ENCODE measurements around the gene TEX14.
"Not testable (repeated sequence)": the region's sequence is repeated elsewhere in the genome, so short reads cannot be mapped to it uniquely, and the experiment has no call there.

The TEX14 gene

DNA sequence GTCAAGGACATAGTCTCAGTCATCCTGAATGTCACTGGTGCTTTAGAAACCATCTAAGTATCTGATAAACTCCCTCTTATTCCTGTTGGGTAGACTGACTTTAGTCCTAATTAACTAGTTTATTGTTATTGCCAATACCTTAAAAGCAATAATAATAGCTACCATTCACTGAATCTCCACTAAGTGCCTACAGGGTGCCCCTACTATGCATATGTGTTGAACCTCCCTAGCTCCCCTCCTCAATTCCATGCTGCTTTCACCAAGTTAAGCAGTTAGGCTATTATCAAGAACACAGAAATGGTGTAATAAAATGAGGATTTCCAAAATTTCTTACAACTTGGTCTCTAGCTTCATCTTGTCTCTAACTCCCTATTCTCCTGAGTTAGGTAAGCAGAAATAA lies 89.9 kb downstream of the TEX14 start:
- DNase-seq (ENCODE audit: low read depth): no peak

DNA sequence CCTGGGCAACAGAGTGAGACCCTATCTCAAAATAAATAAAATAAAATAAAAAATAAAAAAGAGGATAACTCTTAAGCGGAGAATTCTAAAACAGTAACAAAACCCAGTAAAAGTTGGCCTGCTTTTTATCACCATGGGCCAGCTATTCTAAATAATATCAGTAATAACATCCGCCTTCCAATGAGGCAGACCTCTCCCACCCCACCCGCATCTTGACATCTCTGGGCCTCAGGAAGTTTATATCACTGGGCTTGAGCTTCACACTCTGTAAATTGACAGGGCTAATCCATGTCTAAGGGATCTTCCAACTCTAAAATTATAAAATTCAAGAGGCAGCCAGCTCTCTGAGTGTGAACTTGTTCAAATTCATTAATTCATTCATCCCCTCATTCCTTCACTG lies 94.5 kb downstream of the TEX14 start:
- DNase-seq (ENCODE audit: low read depth): no peak

DNA sequence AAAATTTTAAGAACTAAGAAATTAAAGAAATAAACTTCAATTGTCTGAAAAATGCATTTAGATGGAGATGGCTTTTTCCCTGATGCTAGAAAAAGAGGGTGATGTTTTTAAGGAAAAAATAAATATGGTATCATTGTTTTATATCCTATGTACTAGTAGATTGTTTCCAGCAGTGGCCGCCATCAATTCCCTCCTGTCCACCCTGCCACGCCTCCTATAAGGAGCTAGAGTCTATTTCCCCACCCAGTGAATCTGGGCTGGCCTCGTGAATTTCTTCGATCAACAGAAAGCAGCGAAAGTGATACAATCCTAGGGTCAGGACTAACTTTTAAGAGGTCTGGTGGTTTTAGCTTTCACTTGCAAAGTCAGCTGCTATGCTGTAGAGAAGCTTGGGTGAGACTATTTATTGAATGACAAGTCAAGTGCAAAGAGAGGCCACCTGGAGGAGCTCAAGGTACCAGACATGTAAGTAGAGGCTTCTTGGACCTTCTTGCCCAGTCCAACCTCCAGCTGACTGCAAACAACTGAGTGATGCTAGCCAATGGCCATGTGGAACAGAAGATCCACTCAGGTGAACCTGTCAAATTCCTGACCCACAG lies 96.6 kb downstream of the TEX14 start:
- no peak for DNase-seq (ENCODE audit: low read depth)

DNA sequence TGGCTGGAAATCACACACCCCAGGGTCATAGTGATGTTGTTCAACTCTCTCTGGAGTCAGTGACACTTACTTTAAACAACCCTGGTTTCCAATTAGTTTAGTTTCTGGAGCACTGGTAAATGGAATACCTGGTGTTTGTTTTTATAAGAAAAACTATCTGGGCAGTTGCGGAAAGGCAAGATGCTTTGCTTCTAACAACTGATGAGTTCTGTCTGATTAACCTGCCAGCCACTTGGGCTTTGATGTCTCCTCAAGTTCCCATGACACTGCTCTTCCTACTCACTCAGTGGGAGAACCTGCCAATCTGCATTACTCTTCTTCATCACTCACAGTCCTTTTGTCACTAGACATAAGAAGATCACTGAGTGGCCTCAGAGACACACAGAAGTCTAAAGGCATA lies 98.7 kb downstream of the TEX14 start:
- no peak for DNase-seq (ENCODE audit: low read depth)

DNA sequence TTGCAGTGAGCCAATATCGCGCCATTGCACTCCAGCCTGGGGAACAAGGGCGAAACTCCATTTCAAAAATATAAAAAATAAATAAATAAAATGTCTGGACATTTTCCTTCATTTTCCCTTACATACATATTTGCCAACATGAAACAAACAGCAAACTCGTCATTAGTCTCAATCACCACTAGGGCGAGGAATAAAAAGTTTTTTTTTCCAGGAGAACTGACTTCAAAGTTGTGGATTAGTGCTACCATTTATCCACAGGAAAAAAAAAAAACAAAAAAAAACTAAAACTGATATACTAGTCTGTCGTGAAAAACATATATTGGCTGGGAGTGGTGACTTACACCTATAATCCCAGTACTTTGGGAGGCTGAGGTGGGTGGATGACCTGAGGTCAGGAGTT lies 100.4 kb downstream of the TEX14 start:
- DNase-seq (ENCODE audit: low read depth): no peak

DNA sequence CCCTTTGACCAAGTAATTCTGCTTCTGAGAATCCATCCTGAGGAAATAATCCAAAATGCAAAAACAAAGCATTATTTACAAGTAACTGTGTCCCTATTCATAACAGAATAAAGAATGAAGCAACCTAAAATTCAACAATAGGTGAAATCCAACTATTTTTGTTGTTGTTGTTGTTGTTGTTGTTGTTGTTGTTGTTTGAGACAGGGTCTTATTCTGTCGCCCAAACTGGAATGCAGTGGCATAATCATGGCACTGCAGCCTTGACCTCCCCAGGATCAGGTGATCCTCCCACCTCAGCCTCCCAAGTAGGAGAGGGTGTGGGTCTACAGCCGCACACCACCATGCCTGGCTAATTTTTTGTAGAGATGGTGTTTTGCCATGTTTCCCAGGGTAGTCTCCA lies 101.5 kb downstream of the TEX14 start:
- no peak for DNase-seq (ENCODE audit: low read depth)

DNA sequence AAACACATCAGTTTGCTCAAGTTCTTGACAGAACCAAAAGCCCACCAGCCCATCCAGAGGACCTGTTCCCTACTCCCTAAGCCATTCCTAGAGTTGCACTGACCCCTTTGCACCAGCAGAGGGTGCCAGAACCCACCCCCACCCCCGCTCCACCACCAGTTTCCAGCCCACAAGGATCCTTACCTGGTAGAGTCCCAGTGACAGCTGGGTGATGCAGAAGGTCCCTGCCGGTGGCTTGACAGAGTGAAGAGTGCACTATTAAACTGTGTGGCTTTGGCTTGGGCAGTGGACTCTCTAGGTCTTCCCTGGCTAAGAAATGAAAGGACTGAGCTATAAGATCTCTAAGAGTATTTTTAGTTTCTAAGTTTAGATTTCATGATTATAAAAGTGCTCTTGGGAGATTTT lies 104.1 kb downstream of the TEX14 start:
- DNase-seq (ENCODE audit: low read depth): peak; percentile 30

DNA sequence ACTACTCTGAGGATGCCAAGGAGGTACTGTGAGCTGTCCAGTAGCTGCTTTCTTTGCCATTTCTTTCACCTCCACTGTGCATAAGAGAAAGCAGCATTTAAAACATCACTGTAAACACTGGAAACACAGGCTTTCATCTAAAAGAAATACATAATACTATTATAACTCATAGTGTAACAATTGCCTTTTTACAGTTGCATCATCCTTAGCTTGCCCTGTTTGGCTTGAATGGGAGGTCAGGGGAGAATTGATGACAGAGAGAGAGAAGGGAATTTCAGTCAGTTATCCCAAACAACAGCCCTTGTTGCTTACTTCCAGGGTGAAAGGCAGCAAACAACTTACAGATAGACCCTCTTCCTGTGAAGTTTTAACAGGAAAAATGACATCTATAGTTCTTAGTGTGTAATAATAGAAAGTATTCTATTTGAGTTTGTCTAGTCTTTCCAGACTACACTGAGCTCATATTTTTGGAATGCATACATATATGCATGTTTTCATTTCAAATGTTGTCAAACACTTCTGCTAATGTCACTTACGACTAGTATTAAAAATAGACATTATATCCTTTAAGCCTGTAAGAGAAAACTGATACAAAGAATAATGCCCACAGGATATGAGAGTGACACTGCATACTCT lies 105.7 kb downstream of the TEX14 start:
- no peak for DNase-seq (ENCODE audit: low read depth)

DNA sequence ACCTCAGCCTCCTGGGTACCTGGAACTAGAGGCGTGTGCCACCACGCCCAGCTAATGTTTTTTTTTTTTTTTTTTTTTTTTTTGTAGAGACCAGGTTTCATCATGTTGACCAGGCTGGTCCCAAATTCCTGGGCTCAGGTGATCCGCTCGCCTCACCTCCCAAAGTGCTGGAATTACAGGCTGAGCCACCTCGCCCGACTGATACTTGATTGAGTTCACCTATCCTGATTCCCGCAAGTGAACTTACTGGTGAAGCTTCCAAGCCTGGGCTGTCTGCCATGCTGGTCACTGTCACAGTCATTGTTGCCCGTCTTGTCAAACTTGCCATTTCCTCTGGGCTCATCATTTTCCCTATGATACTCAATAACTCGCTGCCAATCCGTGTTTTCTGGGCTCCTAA lies 106.3 kb downstream of the TEX14 start:
- no peak for DNase-seq (ENCODE audit: low read depth)

DNA sequence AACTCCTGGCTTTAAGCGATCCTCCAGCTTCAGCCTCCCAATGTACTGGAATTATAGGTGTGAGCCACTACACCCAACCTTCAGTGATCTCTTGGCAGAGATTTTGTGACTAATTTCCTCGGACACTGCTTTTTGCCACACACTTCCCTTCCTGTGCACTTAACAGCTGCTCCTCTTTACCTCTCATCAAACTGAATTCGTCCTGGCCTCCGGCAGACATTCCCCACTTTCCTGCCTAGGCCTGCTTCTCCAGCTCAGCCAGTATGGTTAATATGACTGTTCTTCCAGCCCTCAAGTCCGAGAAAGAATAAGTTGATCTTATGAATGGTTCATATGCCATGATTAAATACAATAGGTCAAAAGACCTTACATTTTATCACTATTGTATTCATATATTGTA lies 108.4 kb downstream of the TEX14 start:
- no peak for DNase-seq (ENCODE audit: low read depth)

DNA sequence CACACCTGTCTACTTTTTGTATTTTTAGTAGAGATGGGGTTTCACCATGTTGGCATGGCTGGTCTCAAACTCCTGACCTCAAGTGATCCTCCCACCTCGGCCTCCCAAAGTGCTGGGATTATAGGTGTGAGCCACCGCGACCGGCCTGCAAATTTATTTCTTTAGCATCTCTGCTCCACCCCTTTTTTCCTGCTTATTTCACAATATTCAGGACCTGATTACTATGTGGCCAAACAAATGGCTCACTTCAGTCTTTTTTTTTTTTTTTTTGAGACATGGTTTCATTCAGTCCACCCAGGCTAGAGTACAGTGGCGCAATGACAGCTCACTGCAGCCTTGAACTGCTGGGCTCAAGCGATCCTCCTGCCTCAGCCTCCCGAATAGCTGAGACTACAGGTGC lies 109.1 kb downstream of the TEX14 start:
- DNase-seq (ENCODE audit: low read depth): not testable (repeated sequence)

DNA sequence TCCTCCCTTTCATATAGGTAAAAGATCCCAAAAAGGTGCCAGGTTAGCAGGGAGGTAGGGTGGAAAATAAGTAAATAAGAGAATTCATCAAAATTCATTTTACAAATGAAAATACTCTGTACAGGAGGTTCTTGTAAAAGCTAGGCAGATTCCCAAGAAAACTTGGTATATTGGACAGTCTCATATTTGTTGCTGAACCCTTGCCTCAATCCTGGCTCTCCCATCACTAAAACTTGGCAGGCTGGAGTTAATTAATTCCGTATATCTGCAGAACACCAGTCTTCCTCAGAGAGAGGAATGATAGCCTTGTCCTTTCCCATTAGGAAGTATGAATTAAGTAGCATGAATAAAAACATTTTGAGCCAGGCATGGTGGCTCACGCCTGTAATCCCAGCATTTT lies 111.2 kb downstream of the TEX14 start:
- DNase-seq (ENCODE audit: low read depth): no peak

DNA sequence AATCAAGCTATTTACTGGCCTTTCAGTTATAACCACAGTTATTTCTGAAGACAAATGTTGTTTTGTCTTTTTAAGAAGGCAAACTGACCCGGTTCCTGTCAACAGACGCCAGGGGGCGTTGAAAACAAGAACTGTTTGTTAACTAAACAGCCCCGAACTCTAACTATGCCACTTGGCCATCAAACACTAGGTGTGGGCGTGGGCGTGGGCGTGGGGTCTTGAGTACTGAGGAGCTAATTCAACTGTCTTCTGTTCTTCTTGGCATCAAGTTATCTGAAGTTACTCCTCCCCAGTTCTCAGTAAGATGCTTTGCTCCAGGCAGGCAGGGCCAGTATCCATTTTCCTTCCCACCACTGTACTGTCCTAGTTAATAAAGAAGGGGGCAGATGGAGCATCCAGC lies 114.1 kb downstream of the TEX14 start:
- peak; percentile 31 for DNase-seq (ENCODE audit: low read depth)

DNA sequence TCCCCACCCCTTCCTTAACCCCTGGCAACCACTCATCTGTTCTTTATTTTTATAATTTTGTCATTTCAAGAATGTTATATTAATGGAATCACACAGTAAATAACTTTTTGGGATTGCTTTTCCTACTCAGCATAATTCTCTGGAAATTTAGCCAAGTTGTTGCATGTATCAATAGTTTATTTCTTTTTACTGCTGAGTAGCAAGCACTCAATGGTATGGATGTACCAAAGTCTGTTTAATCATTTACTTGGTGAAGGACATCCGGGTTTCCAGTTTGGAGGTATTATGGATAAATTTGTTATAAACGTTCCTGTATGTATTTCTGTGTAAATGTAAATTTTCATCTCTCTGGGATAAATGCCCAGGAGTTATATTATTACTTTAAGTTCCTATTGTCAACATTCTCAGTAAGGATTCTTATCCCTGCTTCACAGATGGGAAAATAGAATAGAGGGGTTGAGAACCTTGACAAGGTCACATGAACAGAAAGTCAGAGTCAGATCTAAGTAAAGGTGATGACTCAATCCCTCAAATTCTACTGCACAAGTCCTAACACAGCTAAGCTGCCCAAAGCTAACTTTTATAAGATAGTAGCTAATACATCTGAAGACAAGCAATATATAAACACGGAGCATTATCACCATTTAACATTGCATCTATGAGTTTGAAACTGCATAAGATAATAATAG lies 115.0 kb downstream of the TEX14 start:
- no peak for DNase-seq (ENCODE audit: low read depth)

DNA sequence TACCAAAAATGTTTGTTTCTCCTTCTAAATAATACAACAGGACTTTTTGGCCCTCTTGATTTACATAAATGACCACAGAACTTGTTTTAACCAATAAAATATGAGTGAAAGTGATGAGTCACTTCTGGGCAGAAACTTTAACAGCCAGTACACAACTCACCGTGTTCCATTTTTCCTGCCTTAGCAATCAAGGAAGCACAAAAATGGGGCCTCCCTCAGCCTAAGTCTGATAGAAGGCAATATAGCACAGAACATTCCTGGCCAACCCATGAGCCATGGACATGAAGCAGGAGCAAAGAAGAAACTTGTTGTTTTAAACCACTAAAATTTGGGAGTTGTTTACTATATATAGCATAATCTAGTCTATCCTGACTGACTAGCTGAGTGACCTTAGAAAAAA lies 116.3 kb downstream of the TEX14 start:
- no peak for DNase-seq (ENCODE audit: low read depth)

DNA sequence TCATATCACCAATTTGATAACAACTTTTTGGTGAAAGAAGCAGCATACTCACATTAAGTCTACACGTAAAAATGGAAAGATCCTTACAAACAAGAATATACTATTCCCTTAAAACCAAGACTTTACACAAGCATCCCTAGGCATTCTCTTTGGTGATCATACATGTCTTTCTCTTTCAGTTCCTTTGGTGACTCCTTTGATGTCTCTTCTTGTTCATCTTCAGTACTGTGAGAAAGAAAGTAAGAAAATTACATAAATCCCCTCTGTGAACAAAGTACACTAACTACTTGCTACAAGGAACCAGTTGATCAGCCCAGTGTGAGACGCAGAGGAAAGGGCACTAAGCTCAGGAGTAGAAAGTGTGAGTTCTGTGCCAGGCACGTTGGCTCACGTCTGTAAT lies 117.8 kb downstream of the TEX14 start:
- no peak for DNase-seq (ENCODE audit: low read depth)

DNA sequence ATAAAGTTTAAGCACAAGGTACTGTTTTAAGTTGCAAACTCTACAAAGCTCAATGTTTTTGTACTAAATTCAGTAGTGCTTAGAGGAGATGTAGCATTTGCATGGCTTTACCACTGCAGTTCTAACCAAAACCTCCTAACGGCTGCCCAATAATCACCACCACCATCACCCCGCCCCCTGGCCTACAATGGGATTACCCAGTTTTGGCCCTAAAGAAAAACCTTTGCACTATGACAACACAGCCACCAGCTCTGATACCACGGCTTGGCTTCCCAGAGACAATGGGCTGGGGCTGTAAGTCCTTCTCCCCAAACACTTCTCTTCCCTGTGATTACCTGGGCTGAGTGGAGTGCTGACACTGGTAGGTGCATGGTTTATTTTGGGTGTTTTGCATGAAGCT lies 119.0 kb downstream of the TEX14 start:
- DNase-seq (ENCODE audit: low read depth): no peak

DNA sequence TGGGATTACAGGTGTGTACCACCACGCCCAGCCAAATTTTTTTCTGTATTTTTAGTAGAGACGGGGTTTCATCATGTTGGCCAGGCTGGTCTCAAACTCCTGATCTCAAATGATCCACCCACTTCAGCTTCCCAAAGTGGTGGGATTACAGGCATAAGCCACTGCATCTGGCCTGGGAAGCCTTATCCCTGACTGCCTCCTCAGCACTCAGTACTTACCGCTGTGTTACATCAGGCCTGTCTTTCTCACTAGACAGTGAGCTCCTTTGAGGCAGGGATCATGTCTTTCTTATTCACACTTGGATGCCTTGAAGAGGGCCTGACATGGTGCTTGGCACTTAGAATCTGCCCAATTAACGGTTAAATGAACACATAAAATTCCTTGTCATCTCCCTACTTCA lies 121.1 kb downstream of the TEX14 start:
- no peak for DNase-seq (ENCODE audit: low read depth)

DNA sequence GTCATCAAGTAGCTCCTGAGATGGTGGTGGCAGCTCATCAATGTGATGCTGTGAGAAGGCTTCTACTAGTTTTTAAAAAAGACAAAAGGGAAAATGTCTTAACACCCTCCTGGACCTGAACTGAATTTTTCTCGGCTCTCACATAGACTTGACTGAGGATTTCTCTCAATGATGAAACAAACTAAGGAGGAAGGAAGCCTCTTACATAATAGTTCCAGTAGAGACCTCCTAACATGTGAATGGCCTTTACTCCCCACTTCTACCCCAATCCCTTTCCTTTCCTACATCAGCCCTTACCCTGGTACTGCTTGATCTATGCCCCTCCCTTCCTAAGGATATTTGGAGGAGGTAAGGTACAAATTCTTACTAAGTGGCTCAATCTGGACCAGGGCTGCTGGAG lies 122.6 kb downstream of the TEX14 start:
- DNase-seq (ENCODE audit: low read depth): no peak

DNA sequence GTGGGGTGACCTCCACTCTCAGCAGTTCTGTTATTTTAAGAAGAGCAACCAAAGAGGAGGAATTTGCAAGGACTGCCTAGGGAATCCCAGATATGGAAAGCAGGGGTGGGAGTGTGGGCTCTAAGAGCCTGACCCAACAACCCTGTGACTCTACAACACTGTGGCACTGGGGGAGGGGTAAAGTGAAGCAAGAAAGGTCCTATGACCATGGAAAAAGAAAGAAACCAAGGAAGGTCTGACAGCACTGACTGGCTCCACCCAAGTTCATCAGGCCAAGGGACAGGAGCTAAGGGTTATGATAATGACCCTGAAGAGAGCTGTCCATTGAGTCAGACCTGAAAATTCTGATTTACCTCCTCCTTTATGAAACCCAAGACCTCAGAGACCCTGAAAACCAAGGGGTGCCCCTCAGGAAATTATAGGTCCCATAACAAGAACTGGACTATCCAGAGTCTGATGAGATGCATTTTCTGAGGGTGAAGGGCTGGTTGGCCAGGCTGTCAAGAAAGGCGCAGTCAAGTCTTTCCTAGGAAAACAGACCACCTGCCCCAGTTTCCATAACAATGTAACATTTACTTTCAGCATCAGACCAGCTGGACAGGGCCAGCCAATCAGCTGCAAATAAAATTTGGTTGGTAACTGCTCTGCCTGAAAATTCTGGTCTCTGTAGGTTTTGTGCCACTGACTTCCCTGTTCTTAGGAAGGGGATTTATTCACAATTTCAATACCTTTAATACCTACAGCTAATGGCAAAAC lies 123.6 kb downstream of the TEX14 start:
- DNase-seq (ENCODE audit: low read depth): no peak

DNA sequence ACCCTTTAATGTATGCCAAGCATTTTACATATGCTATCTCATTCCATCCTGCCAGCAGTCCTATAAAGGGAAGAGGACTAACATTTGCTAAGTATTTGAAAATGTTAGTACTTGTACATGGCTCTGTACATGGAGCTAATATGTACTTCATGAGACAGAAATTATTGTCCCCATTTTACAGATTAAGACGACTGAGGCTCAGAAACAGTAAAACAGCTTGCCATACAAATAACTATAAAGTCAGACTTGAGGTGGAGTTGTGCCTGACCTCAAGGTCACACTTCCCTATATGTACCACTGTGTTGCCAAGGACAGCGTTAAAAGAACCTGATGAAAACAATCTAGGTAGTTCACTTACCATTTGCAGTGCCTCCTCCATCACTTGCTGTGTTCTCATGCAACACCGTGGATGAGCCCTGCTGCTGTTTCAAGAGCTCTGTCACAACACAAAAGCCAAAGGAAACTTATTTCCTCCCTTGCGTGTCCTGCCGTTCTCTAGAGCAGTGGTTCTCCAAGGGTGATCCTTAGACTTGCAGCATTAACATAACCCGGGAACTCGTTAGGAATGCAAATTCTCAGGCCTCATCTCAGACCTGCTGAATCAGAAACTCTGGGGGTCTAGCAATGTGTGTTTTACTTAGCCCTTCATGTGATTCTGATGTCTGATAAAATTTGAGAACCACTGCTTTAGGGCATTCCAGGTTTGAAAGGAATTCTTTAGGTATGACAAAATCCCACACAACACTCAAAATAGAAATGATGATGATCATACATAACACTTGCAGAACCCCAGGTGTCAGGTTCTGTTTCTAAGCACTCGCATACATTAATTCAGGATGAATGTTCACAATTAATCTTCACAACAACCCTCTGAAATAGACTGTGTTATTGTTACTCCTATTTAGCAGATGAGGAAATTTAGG lies 126.2 kb downstream of the TEX14 start:
- no peak for DNase-seq (ENCODE audit: low read depth)

DNA sequence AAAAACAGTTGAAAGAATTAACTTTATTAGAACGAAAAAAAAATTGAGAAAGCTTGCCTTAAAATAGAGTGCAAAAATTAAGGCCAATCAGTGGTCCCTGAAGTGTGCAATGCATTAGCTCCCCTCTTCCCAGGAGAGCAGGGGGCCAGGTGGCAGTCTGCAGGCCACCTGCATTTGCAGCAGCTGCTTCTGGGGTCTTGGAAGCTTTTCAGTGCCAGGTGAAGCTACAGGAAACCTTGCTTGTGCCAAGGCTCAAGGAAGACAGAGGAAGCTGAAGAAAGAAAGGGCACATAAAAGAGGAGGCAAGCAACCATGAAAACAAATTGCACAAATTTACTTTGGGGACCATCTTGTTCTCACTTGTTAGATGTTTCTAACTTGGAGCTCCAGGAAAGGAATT lies 126.9 kb downstream of the TEX14 start:
- no peak for DNase-seq (ENCODE audit: low read depth)

All from T follicular helper cell (primary cell).